ENCODE results near the gene VGLL4.

VGLL4 gene

GRCh38 chr3:11679964-11680363 lies 36.2 kb upstream of the VGLL4 start:
- Histone ChIP-seq H3K79me2 (ENCODE audit: insufficient read depth, low read length) (no peaks in the 10 kb centered on the region), H3K27me3 (ENCODE audit: insufficient read depth, low read length, poor library complexity) (no peaks in the 10 kb centered on the region)

GRCh38 chr3:11672363-11672762 lies 28.6 kb upstream of the VGLL4 start:
- no peak for DNase-seq
- no peak overlapping the region for H3K4me2 ChIP-seq (ENCODE audit: insufficient read depth, low read length)
- H4K20me1 ChIP-seq (ENCODE audit: insufficient read depth, low read length) = no peaks in the 10 kb centered on the region
- H3K36me3 ChIP-seq (ENCODE audit: insufficient read depth, low read length) = no peaks in the 10 kb centered on the region
- TF ChIP-seq CTCF (IDR thresholded peaks at IDR 0.05; ENCODE audit: borderline replicate concordance, extremely low read depth, low read length, poor library complexity, severe bottlenecking) = no peak
- TF ChIP-seq EZH2 (IDR thresholded peaks at IDR 0.05; ENCODE audit: borderline replicate concordance, low read depth, low read length, severe bottlenecking) = no peak
- no peak overlapping the region for H3K4me3 ChIP-seq (ENCODE audit: low read depth in 1 of 2, low read length in 2 of 2)
- no peak for ATAC-seq (ENCODE audit: insufficient read depth, low read depth)
- H3K27ac ChIP-seq (ENCODE audit: low read length) = no peak overlapping the region
- no peak overlapping the region for H3K9ac ChIP-seq (ENCODE audit: low read depth, low read length)
- no peaks in the 10 kb centered on the region for H3K4me1 ChIP-seq (ENCODE audit: insufficient read depth, low read length)
- H2AFZ ChIP-seq (ENCODE audit: low read depth, low read length) = no peak overlapping the region
- no peaks in the 10 kb centered on the region for H3K9me3 ChIP-seq (ENCODE audit: insufficient read depth, low read length, severe bottlenecking)
- H3K27me3 ChIP-seq (ENCODE audit: insufficient read depth, low read length, poor library complexity) = peaks cover 11% of the 10 kb centered on the region
- H3K79me2 ChIP-seq (ENCODE audit: insufficient read depth, low read length) = no peaks in the 10 kb centered on the region

More at GRCh38 chr3:11679964-11680363, 36.2 kb upstream of the VGLL4 start:
- no peak overlapping the region for H3K9ac ChIP-seq (ENCODE audit: low read depth, low read length)
- H3K36me3 ChIP-seq (ENCODE audit: insufficient read depth, low read length) = no peaks in the 10 kb centered on the region
- H2AFZ ChIP-seq (ENCODE audit: low read depth, low read length) = no peak overlapping the region
- no peak for ATAC-seq (ENCODE audit: insufficient read depth, low read depth)
- no peaks in the 10 kb centered on the region for H4K20me1 ChIP-seq (ENCODE audit: insufficient read depth, low read length)
- no peak for DNase-seq
- TF ChIP-seq EZH2 (IDR thresholded peaks at IDR 0.05; ENCODE audit: borderline replicate concordance, low read depth, low read length, severe bottlenecking) (no peak), CTCF (IDR thresholded peaks at IDR 0.05; ENCODE audit: borderline replicate concordance, extremely low read depth, low read length, poor library complexity, severe bottlenecking) (no peak)
- H3K4me1 ChIP-seq (ENCODE audit: insufficient read depth, low read length) = no peaks in the 10 kb centered on the region
- no peak overlapping the region for H3K4me2 ChIP-seq (ENCODE audit: insufficient read depth, low read length)
- no peak overlapping the region for H3K4me3 ChIP-seq (ENCODE audit: low read depth in 1 of 2, low read length in 2 of 2)
- no peaks in the 10 kb centered on the region for H3K9me3 ChIP-seq (ENCODE audit: insufficient read depth, low read length, severe bottlenecking)
- no peak overlapping the region for H3K27ac ChIP-seq (ENCODE audit: low read length)

- no peaks in the 10 kb centered on the region for H3K79me2 ChIP-seq (ENCODE audit: insufficient read depth, low read length)
- DNase-seq = no peak
- no peaks in the 10 kb centered on the region for H3K4me1 ChIP-seq (ENCODE audit: insufficient read depth, low read length)
- H3K4me3 ChIP-seq (ENCODE audit: low read depth in 1 of 2, low read length in 2 of 2) = no peak overlapping the region
- no peak overlapping the region for H2AFZ ChIP-seq (ENCODE audit: low read depth, low read length)
- H3K27me3 ChIP-seq (ENCODE audit: insufficient read depth, low read length, poor library complexity) = peaks cover 11% of the 10 kb centered on the region
- no peaks in the 10 kb centered on the region for H3K9me3 ChIP-seq (ENCODE audit: insufficient read depth, low read length, severe bottlenecking)
- no peak overlapping the region for H3K9ac ChIP-seq (ENCODE audit: low read depth, low read length)
- H3K27ac ChIP-seq (ENCODE audit: low read length) = no peak overlapping the region
- no peak overlapping the region for H3K4me2 ChIP-seq (ENCODE audit: insufficient read depth, low read length)
- no peak for ATAC-seq (ENCODE audit: insufficient read depth, low read depth)
- H4K20me1 ChIP-seq (ENCODE audit: insufficient read depth, low read length) = no peaks in the 10 kb centered on the region
- TF ChIP-seq CTCF (IDR thresholded peaks at IDR 0.05; ENCODE audit: borderline replicate concordance, extremely low read depth, low read length, poor library complexity, severe bottlenecking) = no peak
- TF ChIP-seq EZH2 (IDR thresholded peaks at IDR 0.05; ENCODE audit: borderline replicate concordance, low read depth, low read length, severe bottlenecking) = no peak
- H3K36me3 ChIP-seq (ENCODE audit: insufficient read depth, low read length) = no peaks in the 10 kb centered on the region
Observed at GRCh38 chr3:11671648-11672100, 28.0 kb upstream of the VGLL4 start.
